PC-9 (cell line): ENCODE data around the gene ABLIM2.

Source experiments
- CTCF ChIP-seq: fragments of 200-600 bp; sonication (generic); conservative IDR thresholded peaks from 2 replicates; pipeline ENCODE4 v1.6.1; 2017; ENCODE audit warnings: mixed run types, antibody characterized with exemption, mild to moderate bottlenecking, moderate library complexity
- EZH2 ChIP-seq: fragments of 200-600 bp; sonication (generic); IDR thresholded peaks from 2 replicates; pipeline ENCODE4 v1.8.0; 2017; ENCODE audit warnings: antibody characterized with exemption, low read depth

DNA sequence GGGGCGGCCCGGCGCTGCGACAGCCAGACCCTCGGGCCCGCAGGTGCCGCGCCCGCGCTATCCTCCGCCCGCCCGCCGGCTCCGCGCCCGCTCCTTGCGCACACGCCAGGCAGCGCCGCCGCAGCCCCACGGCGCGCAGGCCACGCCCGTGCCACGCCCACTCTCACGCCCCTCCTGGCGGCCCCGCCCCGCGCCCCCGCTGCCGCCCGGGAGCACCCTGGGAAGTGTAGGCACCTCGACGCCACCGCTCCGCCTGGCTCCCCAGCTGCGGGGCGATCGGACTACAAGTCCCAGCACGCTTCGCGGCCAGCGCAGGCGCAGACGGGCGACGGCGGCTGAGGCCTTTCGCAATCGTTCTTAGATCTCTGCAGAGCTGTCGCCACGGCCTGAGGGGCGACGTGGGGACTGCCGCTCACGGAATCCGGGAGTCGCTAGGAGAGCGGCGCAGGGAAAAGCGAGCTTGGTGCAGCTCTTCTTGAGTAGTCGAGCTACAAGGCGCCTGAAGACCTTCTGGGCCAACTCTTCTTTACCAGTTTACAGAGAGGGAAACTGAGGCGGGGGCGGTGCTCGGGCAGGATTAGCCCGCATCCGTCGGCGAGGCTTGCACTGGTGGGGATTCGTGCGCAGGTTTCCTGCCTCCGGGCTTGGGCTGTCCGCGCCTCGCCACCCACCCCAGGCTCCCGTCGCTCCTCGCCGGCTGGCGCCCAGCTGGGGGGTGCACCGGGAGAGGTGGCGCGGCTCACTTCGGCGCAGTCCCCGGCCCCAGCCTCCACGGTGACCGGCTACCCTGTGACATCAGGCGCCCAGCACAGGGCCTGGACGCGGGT, at the start of gene ABLIM2:
- TF ChIP-seq CTCF (no peak), EZH2 (no peak)
